Fibroblast of lung (primary cell): ENCODE data around the gene USP9Y. TPM values are rescaled to one million over a fixed set of nuclear protein-coding genes. Genes with fewer than 3 reads are reported as not detected.

Experiments used
- DNase-seq, 2 donors: peaks; one replicate each; pipeline versions ENCODE4 v3.0.0 to v3.0.0-alpha.2; 2010; ENCODE audit warnings: low read depth in 2 of 2
- H2AFZ ChIP-seq: 2 replicates; pipeline ENCODE4 v1.5.1; 2012; ENCODE audit warnings: low read length, control low read depth, inconsistent platforms
- H3K27ac ChIP-seq: 2 replicates; pipeline ENCODE4 v1.5.1; 2011; ENCODE audit warnings: low read length, control low read depth; ENCODE audit not compliant: insufficient read depth
- H3K27me3 ChIP-seq: 2 replicates; pipeline ENCODE4 v1.5.1; 2011; ENCODE audit warnings: mild to moderate bottlenecking, low read length; ENCODE audit not compliant: control insufficient read depth, insufficient read depth
- H3K36me3 ChIP-seq: 2 replicates; pipeline ENCODE4 v1.5.1; 2011; ENCODE audit warnings: low read length; ENCODE audit not compliant: control insufficient read depth, insufficient read depth
- H3K4me1 ChIP-seq: 2 replicates; pipeline ENCODE4 v1.5.1; 2011; ENCODE audit warnings: low read length; ENCODE audit not compliant: control insufficient read depth, insufficient read depth; ENCODE audit errors: extremely low read depth
- H3K4me2 ChIP-seq: 2 replicates; pipeline ENCODE4 v1.5.1; 2011; ENCODE audit warnings: low read length, control low read depth; ENCODE audit not compliant: insufficient read depth; ENCODE audit errors: extremely low read depth
- H3K4me3 ChIP-seq, 4 experiments: fragments of 200-600 bp in 1 of 4; sonication (generic) in 1 of 4; replicated peaks in 1 of 4; 2 replicates each; pipeline ENCODE4 v1.5.1; 2011 to 2016; ENCODE audit warnings: low read length in 4 of 4, low read depth in 3 of 4, mild to moderate bottlenecking in 3 of 4, control low read depth in 2 of 4, inconsistent platforms in 1 of 4, mixed read lengths in 1 of 4; ENCODE audit not compliant: insufficient read depth in 1 of 4; ENCODE audit errors: control extremely low read depth in 1 of 4
- H3K79me2 ChIP-seq: 2 replicates; pipeline ENCODE4 v1.5.1; 2012; ENCODE audit warnings: mild to moderate bottlenecking, low read length, inconsistent platforms; ENCODE audit not compliant: control insufficient read depth, insufficient read depth
- H3K9ac ChIP-seq: 2 replicates; pipeline ENCODE4 v1.5.1; 2011; ENCODE audit warnings: mild to moderate bottlenecking, low read length, control low read depth; ENCODE audit not compliant: insufficient read depth
- H3K9me3 ChIP-seq: 2 replicates; pipeline ENCODE4 v1.5.1; 2012; ENCODE audit warnings: low read depth, low read length; ENCODE audit not compliant: control insufficient read depth, insufficient read depth
- H4K20me1 ChIP-seq: 2 replicates; pipeline ENCODE4 v1.5.1; 2011; ENCODE audit warnings: low read length; ENCODE audit not compliant: control insufficient read depth, insufficient read depth; ENCODE audit errors: extremely low read depth
- CTCF ChIP-seq, 2 donors: IDR thresholded peaks in 1 of 2; conservative IDR thresholded peaks in 1 of 2; 1 replicate in 1 of 2; 2 replicates in 1 of 2; pipeline ENCODE4 v1.5.1; 2011 to 2012; ENCODE audit warnings: low read length in 2 of 2, control low read depth in 1 of 2, inconsistent platforms in 1 of 2, low read depth in 1 of 2, mild to moderate bottlenecking in 1 of 2
- EZH2 ChIP-seq: IDR thresholded peaks from 2 replicates; pipeline ENCODE4 v1.5.1; 2012; ENCODE audit warnings: low read length, control low read depth, mild to moderate bottlenecking; ENCODE audit errors: missing control alignments
- polyA plus RNA-seq, 2 donors: library from polyadenylated mRNA; depleted of rRNA in 1 of 2; stranded (reverse) in 1 of 2; unstranded in 1 of 2; fragments of >200 nt; gene quantifications; 2 replicates each; pipeline ENCODE4 v1.2.1, GENCODE V29; 2011 to 2012; ENCODE audit warnings: missing spikeins in 1 of 2
- total RNA-seq: library from RNA; depleted of rRNA; stranded (reverse); fragments of >200 nt; gene quantifications from 2 replicates; pipeline ENCODE4 v1.2.1, GENCODE V29; 2014

The USP9Y gene
- total and polyA plus RNA-seq, 2 donors (not counting 1 experiment from before 2014, with no cell fraction given), result 39.6 TPM; not detected in 1

GRCh38 chrY:12744091-12744490 is 43.1 kb downstream of the USP9Y start:
- Histone ChIP-seq H2AFZ (no peak overlapping the region), H3K4me3 (no peak overlapping the region), H3K27me3 (no peaks in the 10 kb centered on the region), H3K4me2 (no peak overlapping the region), H4K20me1 (no peaks in the 10 kb centered on the region), H3K4me1 (no peaks in the 10 kb centered on the region), H3K9ac (no peak overlapping the region), H3K9me3 (no peaks in the 10 kb centered on the region), H3K79me2 (no peaks in the 10 kb centered on the region), H3K27ac (no peak overlapping the region), H3K36me3 (no peaks in the 10 kb centered on the region)
- no peak for TF ChIP-seq CTCF (conservative IDR thresholded peaks at IDR 0.05 in 1 of 2, IDR thresholded peaks at IDR 0.05 in 1 of 2; ENCODE audit: low read depth in 1 of 2, low read length in 2 of 2)
- no peak for TF ChIP-seq EZH2
- no peak for DNase-seq

GRCh38 chrY:12749293-12749692 is 48.3 kb downstream of the USP9Y start:
- H2AFZ ChIP-seq, result no peak overlapping the region
- TF ChIP-seq EZH2 (no peak), CTCF (conservative IDR thresholded peaks at IDR 0.05 in 1 of 2, IDR thresholded peaks at IDR 0.05 in 1 of 2; ENCODE audit: low read depth in 1 of 2, low read length in 2 of 2) (no peak)
- no peak overlapping the region for H3K27ac ChIP-seq
- DNase-seq, result no peak
- H3K27me3 ChIP-seq, result no peaks in the 10 kb centered on the region
- no peaks in the 10 kb centered on the region for H3K9me3 ChIP-seq
- H3K4me3 ChIP-seq, result no peak overlapping the region
- no peaks in the 10 kb centered on the region for H4K20me1 ChIP-seq
- no peaks in the 10 kb centered on the region for H3K36me3 ChIP-seq
- H3K9ac ChIP-seq, result no peak overlapping the region
- H3K79me2 ChIP-seq, result no peaks in the 10 kb centered on the region
- no peaks in the 10 kb centered on the region for H3K4me1 ChIP-seq
- H3K4me2 ChIP-seq, result no peak overlapping the region

- TF ChIP-seq EZH2 (no peak), CTCF (conservative IDR thresholded peaks at IDR 0.05 in 1 of 2, IDR thresholded peaks at IDR 0.05 in 1 of 2; ENCODE audit: low read depth in 1 of 2, low read length in 2 of 2) (no peak)
- no peak overlapping the region for H2AFZ ChIP-seq
- no peak for DNase-seq
- no peak overlapping the region for H3K27ac ChIP-seq
- H3K4me2 ChIP-seq, result no peak overlapping the region
- no peaks in the 10 kb centered on the region for H3K36me3 ChIP-seq
- H4K20me1 ChIP-seq, result no peaks in the 10 kb centered on the region
- H3K4me3 ChIP-seq, result no peak overlapping the region
- H3K27me3 ChIP-seq, result no peaks in the 10 kb centered on the region
- no peak overlapping the region for H3K9ac ChIP-seq
- no peaks in the 10 kb centered on the region for H3K79me2 ChIP-seq
- H3K9me3 ChIP-seq, result no peaks in the 10 kb centered on the region
- no peaks in the 10 kb centered on the region for H3K4me1 ChIP-seq
Observed at GRCh38 chrY:12752856-12753255, 51.8 kb downstream of the USP9Y start.
